Nephron progenitor cell (in vitro differentiated cells): ENCODE results near the gene C16orf86.

Source experiments
- DNase-seq: peaks from one replicate; pipeline ENCODE4 v3.0.0; 2021
- H3K27ac Mint-ChIP-seq: 2 replicates; pipeline ENCODE4 v1.8.0; 2021; ENCODE audit warnings: mild to moderate bottlenecking, moderate library complexity, mixed read lengths
- H3K27me3 Mint-ChIP-seq: 2 replicates; pipeline ENCODE4 v1.8.0; 2021; ENCODE audit warnings: mild to moderate bottlenecking, low read depth, mixed read lengths; ENCODE audit not compliant: poor library complexity
- H3K36me3 Mint-ChIP-seq: 2 replicates; pipeline ENCODE4 v1.8.0; 2021; ENCODE audit warnings: low read depth, mixed read lengths
- H3K4me1 Mint-ChIP-seq: 2 replicates; pipeline ENCODE4 v1.8.0; 2021; ENCODE audit warnings: mixed read lengths
- H3K4me3 Mint-ChIP-seq: 2 replicates; pipeline ENCODE4 v1.8.0; 2021; ENCODE audit warnings: mild to moderate bottlenecking, moderate library complexity, mixed read lengths
- H3K9me3 Mint-ChIP-seq: 2 replicates; pipeline ENCODE4 v1.8.0; 2021; ENCODE audit warnings: mild to moderate bottlenecking, moderate library complexity, mixed read lengths
- TF ChIP-seq, protein P1 (sequence below): fragments of 200-600 bp; sonication (generic); IDR thresholded peaks from 2 replicates; pipeline ENCODE4 v1.5.0; 2021; ENCODE audit warnings: antibody characterized with exemption

C16orf86 gene, protein sequence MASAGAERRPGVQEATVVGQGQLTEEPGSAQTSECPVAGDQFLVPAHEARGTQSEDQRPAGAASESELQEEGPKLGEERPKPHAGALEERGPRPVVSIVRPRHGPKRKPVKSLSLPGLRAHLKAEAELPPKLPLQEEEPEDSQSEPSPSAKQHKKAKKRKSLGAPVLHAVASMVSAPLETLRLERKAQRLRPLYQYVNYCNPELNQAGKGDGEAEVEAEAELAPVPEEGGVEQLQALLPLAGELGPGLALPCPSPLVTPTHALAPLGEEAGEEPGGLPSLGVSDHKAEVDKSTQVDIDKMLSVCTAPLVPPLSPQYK

DNA sequence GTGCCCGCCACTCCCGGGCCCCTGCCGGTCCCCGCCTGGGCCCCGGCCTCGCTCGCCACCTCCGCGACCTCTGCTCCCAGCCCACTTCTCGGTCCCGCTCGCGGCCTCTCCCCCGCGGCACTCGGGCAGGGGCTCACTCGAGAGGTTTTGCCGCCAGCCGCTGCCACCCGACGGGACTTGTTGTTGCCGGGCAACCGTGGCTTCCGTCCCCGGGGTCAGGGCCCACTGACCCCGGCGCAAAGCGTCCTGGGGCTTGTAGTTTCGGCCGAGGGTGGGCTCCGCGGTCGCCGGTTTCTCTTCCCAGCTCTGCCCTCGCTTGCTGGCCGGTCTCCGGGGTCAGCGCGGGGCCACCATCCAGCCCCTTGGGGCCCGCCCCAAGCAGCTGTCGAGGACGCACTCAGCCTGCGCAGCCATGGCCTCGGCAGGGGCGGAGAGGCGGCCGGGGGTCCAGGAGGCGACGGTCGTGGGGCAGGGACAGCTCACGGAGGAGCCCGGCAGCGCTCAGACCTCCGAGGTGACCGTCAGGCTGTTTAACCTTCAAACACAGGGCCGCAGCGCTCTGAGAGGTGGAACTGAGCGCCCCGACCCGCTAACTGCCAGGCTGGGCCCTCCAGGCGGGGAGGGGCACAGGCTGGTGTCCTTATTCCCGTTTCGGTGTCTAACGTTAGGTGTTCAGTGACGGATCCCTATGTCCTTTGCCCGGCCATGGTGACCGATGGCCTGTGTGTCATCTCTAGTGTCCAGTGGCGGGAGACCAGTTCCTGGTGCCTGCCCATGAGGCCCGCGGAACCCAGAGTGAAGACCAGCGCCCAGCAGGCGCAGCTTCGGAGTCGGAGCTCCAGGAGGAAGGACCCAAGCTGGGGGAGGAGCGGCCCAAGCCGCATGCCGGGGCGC, at the start of gene C16orf86, which contains the start of gene ENKD1:
TSS of gene C16orf86 (plus strand) at position 256 of the 894 bp plus-strand sequence. CDS start at position 413, 157 bp downstream.
TSS of gene ENKD1 (minus strand) at position 192 of the 894 bp plus-strand sequence. CDS start 308 bp downstream, outside the sequence.
- TF ChIP-seq, protein P1, sequence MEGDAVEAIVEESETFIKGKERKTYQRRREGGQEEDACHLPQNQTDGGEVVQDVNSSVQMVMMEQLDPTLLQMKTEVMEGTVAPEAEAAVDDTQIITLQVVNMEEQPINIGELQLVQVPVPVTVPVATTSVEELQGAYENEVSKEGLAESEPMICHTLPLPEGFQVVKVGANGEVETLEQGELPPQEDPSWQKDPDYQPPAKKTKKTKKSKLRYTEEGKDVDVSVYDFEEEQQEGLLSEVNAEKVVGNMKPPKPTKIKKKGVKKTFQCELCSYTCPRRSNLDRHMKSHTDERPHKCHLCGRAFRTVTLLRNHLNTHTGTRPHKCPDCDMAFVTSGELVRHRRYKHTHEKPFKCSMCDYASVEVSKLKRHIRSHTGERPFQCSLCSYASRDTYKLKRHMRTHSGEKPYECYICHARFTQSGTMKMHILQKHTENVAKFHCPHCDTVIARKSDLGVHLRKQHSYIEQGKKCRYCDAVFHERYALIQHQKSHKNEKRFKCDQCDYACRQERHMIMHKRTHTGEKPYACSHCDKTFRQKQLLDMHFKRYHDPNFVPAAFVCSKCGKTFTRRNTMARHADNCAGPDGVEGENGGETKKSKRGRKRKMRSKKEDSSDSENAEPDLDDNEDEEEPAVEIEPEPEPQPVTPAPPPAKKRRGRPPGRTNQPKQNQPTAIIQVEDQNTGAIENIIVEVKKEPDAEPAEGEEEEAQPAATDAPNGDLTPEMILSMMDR = no peak
- peak; percentile 90 for DNase-seq
- H3K27ac Mint-ChIP-seq = peak within 1 kb of the TSS; percentile 83
- peak within 1 kb of the TSS; percentile 77 for H3K4me3 Mint-ChIP-seq
- H3K27me3 Mint-ChIP-seq = peaks cover 11% of the 10 kb centered on the region
- peaks cover 29% of the 10 kb centered on the region for H3K4me1 Mint-ChIP-seq
- H3K9me3 Mint-ChIP-seq = no peaks in the 10 kb centered on the region
- H3K36me3 Mint-ChIP-seq = peaks cover 15% of the 10 kb centered on the region

DNA sequence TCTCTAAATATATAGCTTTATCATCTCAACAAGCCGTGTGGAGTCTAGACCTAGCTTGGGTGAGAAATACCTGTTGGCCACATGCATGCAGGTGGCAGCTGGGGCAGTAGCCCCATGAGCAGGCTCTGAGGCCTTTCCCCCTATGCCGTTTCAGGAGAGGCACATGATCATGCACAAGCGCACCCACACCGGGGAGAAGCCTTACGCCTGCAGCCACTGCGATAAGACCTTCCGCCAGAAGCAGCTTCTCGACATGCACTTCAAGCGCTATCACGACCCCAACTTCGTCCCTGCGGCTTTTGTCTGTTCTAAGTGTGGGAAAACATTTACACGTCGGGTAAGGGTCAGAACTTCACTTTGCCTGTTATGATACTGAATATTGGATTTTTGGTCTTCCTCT, 38.4 kb upstream of the C16orf86 start:
- no peaks in the 10 kb centered on the region for H3K4me1 Mint-ChIP-seq
- H3K36me3 Mint-ChIP-seq = peaks cover 58% of the 10 kb centered on the region
- DNase-seq = no peak
- H3K9me3 Mint-ChIP-seq = no peaks in the 10 kb centered on the region
- peak overlapping the region; percentile 31 for H3K27ac Mint-ChIP-seq
- TF ChIP-seq, protein P1 = no peak
- H3K27me3 Mint-ChIP-seq = no peaks in the 10 kb centered on the region
- H3K4me3 Mint-ChIP-seq = no peak overlapping the region

DNA sequence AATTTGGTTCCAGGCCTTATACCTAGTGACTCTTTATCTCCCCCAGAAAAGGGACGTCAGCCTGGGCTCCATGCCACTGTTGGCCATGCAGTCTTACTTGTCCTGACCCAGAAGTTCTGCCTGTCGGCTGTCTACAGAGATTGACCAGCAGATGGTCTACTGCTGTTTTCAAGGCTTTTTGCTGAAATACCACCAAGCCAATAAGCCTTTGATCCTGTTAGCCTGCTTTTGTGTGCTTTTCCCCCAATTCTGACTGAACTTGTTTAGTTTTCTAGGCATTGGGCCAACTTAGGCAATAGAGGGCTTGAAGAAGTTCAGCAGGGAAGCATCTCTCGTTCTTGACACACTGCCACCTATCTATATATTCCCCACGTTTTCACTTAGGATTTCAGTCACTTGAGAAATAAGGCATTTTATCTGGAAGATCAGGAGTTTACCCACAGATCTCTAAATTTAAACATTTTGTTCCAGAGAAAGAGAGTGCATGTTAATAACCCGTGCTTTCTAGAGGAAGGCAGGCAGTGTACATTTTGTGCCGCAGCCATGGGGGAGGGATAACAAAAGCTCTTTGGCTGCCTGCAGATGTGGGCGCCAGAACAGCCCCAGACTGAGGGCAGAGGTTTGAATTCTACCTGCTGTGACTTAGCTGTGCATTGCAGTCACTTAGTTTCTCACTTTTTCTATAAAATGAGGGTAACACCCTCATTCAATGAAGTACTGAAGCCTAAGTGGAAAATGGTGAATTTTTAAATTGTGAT, 34.0 kb upstream of the C16orf86 start:
- H3K9me3 Mint-ChIP-seq = no peaks in the 10 kb centered on the region
- peaks cover 58% of the 10 kb centered on the region for H3K36me3 Mint-ChIP-seq
- DNase-seq = no peak
- H3K27ac Mint-ChIP-seq = no peak overlapping the region
- TF ChIP-seq, protein P1 = no peak
- H3K4me1 Mint-ChIP-seq = no peaks in the 10 kb centered on the region
- no peak overlapping the region for H3K4me3 Mint-ChIP-seq
- peaks cover 2% of the 10 kb centered on the region for H3K27me3 Mint-ChIP-seq

DNA sequence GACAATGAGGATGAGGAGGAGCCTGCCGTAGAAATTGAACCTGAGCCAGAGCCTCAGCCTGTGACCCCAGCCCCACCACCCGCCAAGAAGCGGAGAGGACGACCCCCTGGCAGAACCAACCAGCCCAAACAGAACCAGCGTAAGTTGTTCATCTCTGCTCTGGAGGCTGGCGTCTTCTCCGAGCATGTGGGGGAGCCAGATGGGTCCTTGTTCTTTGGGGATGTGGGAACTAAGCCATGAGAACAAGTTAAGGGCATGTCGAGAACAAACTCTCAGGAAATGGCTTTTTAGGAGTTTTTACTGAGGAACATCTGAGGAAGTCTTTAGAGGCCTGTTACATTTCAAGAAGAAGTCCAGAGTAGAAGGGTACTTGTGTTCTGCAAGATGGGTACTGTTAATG, 29.9 kb upstream of the C16orf86 start:
- Mint-ChIP-seq H3K4me1 (no peaks in the 10 kb centered on the region), H3K27me3 (peaks cover 2% of the 10 kb centered on the region), H3K9me3 (no peaks in the 10 kb centered on the region), H3K36me3 (peaks cover 56% of the 10 kb centered on the region), H3K4me3 (no peak overlapping the region), H3K27ac (no peak overlapping the region)
- DNase-seq = no peak
- TF ChIP-seq, protein P1 = no peak

DNA sequence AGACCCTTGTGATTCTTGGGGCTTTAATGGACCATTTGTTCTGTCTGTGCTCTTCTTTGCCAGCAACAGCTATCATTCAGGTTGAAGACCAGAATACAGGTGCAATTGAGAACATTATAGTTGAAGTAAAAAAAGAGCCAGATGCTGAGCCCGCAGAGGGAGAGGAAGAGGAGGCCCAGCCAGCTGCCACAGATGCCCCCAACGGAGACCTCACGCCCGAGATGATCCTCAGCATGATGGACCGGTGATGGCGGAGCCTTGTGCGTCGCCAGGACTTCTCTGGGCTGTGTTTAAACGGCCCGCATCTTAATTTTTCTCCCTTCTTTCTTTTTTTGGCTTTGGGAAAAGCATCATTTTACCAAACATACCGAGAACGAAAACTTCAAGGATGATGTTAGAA, 29.0 kb upstream of the C16orf86 start:
- TF ChIP-seq, protein P1 = no peak
- H3K4me1 Mint-ChIP-seq = no peaks in the 10 kb centered on the region
- no peaks in the 10 kb centered on the region for H3K9me3 Mint-ChIP-seq
- peaks cover 48% of the 10 kb centered on the region for H3K36me3 Mint-ChIP-seq
- H3K4me3 Mint-ChIP-seq = no peak overlapping the region
- H3K27me3 Mint-ChIP-seq = peaks cover 7% of the 10 kb centered on the region
- DNase-seq = no peak
- H3K27ac Mint-ChIP-seq = no peak overlapping the region
